Osteocyte (in vitro differentiated cells): ENCODE measurements around the gene RCSD1. TPM values are rescaled to one million over a fixed set of nuclear protein-coding genes. Genes with fewer than 3 reads are reported as not detected.

Source experiments
- DNase-seq: peaks from one replicate; pipeline ENCODE4 v3.0.0; 2021; ENCODE audit warnings: mixed read lengths; ENCODE audit not compliant: unreplicated experiment; ENCODE audit errors: extremely low spot score
- H3K27ac Mint-ChIP-seq: one replicate; pipeline ENCODE4 v1.8.0; 2021; ENCODE audit warnings: mild to moderate bottlenecking, mixed read lengths; ENCODE audit not compliant: unreplicated experiment
- H3K27me3 Mint-ChIP-seq: one replicate; pipeline ENCODE4 v1.8.0; 2021; ENCODE audit warnings: mixed read lengths; ENCODE audit not compliant: unreplicated experiment
- H3K36me3 Mint-ChIP-seq: one replicate; pipeline ENCODE4 v1.8.0; 2021; ENCODE audit warnings: mixed read lengths; ENCODE audit not compliant: unreplicated experiment
- H3K4me1 Mint-ChIP-seq: one replicate; pipeline ENCODE4 v1.8.0; 2021; ENCODE audit warnings: mixed read lengths; ENCODE audit not compliant: unreplicated experiment
- H3K4me3 Mint-ChIP-seq: one replicate; pipeline ENCODE4 v1.8.0; 2021; ENCODE audit warnings: mild to moderate bottlenecking, moderate library complexity, mixed read lengths; ENCODE audit not compliant: unreplicated experiment
- H3K9me3 Mint-ChIP-seq: one replicate; pipeline ENCODE4 v1.8.0; 2021; ENCODE audit warnings: mixed read lengths; ENCODE audit not compliant: unreplicated experiment
- total RNA-seq: library from RNA; stranded (reverse); gene quantifications from 2 replicates; pipeline ENCODE4 v1.2.1, GENCODE V29; 2021
- TF ChIP-seq, protein P1 (sequence below): fragments of 200-600 bp; sonication (generic); IDR thresholded peaks from 2 replicates; pipeline ENCODE4 v1.5.0; 2021; ENCODE audit warnings: antibody characterized with exemption, mild to moderate bottlenecking, moderate library complexity

RCSD1 gene
- total RNA-seq, 1 donor from 2014 or later = not detected

DNA sequence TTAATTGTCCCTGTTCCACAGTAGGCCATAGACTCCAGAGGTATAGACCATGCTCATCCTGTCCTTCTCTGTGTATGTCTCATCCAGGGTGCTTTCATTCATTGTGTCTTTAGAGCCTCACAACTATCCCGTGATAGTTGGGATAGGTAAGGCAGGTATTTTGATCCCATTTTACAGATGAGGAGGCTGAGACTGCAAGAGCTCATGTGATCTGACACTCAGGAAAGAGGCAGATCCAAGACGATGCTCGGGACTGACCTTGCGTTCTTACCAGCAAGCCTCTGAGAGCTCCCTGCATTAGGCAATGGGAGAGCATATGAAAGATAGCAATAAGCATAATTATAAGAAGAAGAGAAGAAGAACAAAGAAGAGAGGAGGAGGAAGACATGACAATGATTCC, 42.8 kb downstream of the RCSD1 start:
- Mint-ChIP-seq H3K4me3 (no peak overlapping the region), H3K36me3 (no peaks in the 10 kb centered on the region)
- TF ChIP-seq, protein P1, sequence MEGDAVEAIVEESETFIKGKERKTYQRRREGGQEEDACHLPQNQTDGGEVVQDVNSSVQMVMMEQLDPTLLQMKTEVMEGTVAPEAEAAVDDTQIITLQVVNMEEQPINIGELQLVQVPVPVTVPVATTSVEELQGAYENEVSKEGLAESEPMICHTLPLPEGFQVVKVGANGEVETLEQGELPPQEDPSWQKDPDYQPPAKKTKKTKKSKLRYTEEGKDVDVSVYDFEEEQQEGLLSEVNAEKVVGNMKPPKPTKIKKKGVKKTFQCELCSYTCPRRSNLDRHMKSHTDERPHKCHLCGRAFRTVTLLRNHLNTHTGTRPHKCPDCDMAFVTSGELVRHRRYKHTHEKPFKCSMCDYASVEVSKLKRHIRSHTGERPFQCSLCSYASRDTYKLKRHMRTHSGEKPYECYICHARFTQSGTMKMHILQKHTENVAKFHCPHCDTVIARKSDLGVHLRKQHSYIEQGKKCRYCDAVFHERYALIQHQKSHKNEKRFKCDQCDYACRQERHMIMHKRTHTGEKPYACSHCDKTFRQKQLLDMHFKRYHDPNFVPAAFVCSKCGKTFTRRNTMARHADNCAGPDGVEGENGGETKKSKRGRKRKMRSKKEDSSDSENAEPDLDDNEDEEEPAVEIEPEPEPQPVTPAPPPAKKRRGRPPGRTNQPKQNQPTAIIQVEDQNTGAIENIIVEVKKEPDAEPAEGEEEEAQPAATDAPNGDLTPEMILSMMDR = no peak

GRCh38 chr1:167673265-167673664, 43.2 kb downstream of the RCSD1 start:
- Mint-ChIP-seq H3K4me1 (no peaks in the 10 kb centered on the region), H3K36me3 (no peaks in the 10 kb centered on the region), H3K27ac (no peak overlapping the region), H3K27me3 (peaks cover 5% of the 10 kb centered on the region), H3K4me3 (no peak overlapping the region), H3K9me3 (no peaks in the 10 kb centered on the region)
- no peak for DNase-seq
- TF ChIP-seq, protein P1 = no peak

More for the DNA sequence above, 42.8 kb downstream of the RCSD1 start:
- no peak overlapping the region for H3K27ac Mint-ChIP-seq
- H3K27me3 Mint-ChIP-seq = peaks cover 5% of the 10 kb centered on the region
- no peaks in the 10 kb centered on the region for H3K9me3 Mint-ChIP-seq
- DNase-seq = no peak
- no peaks in the 10 kb centered on the region for H3K4me1 Mint-ChIP-seq

DNA sequence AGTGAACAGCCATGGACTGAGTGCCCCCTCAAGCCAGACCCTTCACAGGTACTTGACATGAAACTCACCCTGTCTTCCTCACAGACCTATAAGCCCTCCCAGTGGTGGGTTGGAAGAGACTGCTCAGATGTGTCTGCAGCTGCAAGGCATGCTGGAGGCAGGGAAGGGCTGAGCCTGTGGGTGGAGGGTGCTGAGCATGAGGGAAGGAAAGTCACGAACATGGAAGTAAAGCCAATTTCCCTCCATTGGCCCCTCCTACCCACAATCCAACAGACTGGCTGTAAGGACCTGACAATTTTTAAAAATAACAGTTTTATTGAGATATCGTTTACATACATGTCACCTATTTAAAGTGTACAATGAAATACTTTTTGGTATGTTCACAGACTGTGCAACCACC, 44.1 kb downstream of the RCSD1 start:
- Mint-ChIP-seq H3K27me3 (peaks cover 5% of the 10 kb centered on the region), H3K27ac (no peak overlapping the region), H3K4me3 (no peak overlapping the region), H3K4me1 (no peaks in the 10 kb centered on the region), H3K36me3 (no peaks in the 10 kb centered on the region), H3K9me3 (no peaks in the 10 kb centered on the region)
- TF ChIP-seq, protein P1 = no peak
- no peak for DNase-seq

DNA sequence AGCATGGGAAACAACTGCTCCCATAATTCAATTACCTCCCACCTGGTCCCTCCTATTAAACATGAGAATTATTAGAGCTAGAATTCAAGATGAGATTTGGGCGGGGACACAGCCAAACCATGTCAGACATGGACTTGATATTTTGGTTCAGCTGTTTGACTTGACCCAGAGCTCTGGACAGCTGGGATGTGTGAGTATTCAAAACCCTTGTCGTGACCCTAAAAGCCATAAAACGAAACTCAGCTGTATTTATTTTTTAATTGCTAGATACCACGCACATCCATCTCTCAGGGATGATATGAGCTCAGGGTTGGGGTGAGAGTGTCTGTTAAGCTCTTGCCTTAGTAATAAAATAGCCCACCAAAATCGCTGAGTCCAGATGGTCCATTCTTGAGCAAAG, 45.4 kb downstream of the RCSD1 start:
- Mint-ChIP-seq H3K4me1 (no peaks in the 10 kb centered on the region), H3K9me3 (no peaks in the 10 kb centered on the region), H3K36me3 (no peaks in the 10 kb centered on the region), H3K27me3 (peaks cover 5% of the 10 kb centered on the region), H3K27ac (no peak overlapping the region), H3K4me3 (no peak overlapping the region)
- TF ChIP-seq, protein P1 = no peak
- no peak for DNase-seq

- Mint-ChIP-seq H3K27me3 (peaks cover 5% of the 10 kb centered on the region), H3K27ac (no peak overlapping the region), H3K9me3 (no peaks in the 10 kb centered on the region), H3K36me3 (no peaks in the 10 kb centered on the region), H3K4me1 (no peaks in the 10 kb centered on the region), H3K4me3 (no peak overlapping the region)
- TF ChIP-seq, protein P1 = no peak
- no peak for DNase-seq
Measured at GRCh38 chr1:167676205-167676915, 46.3 kb downstream of the RCSD1 start.
